Neural cell (in vitro differentiated cells): ENCODE results near the gene TTLL5. TPM values are rescaled to one million over a fixed set of nuclear protein-coding genes. Genes with fewer than 3 reads are reported as not detected.
"Not testable (repeated sequence)": the region's sequence is repeated elsewhere in the genome, so short reads cannot be mapped to it uniquely, and the experiment has no call there.

Experiments used
- H2AFZ ChIP-seq: fragments of 200-600, 300-800 bp; sonication (generic), shearing (Covaris generic); 2 replicates; pipeline ENCODE4 v1.6.0; 2014; ENCODE audit warnings: low read depth, mild to moderate bottlenecking, antibody characterized with exemption, low read length, moderate library complexity
- H3F3A ChIP-seq: fragments of 200-600 bp; shearing (Covaris generic); 2 replicates; pipeline ENCODE4 v1.6.1; 2016; ENCODE audit warnings: mild to moderate bottlenecking, moderate library complexity, mixed read lengths, antibody characterized with exemption, low read length; ENCODE audit not compliant: insufficient read depth, poor library complexity, severe bottlenecking
- H3K27ac ChIP-seq: fragments of 200-600, 300-800 bp; sonication (generic), shearing (Covaris generic); 2 replicates; pipeline ENCODE4 v1.5.1; 2014; ENCODE audit warnings: mild to moderate bottlenecking, low read length, moderate library complexity
- H3K27me3 ChIP-seq: fragments of 300-800, 200-600 bp; sonication (generic), shearing (Covaris generic); 2 replicates; pipeline ENCODE4 v1.6.0; 2014; ENCODE audit warnings: mild to moderate bottlenecking, low read depth, low read length, moderate library complexity; ENCODE audit not compliant: insufficient read depth
- H3K36me3 ChIP-seq: fragments of 300-800, 200-600 bp; sonication (generic), shearing (Covaris generic); 2 replicates; pipeline ENCODE4 v1.5.1; 2014; ENCODE audit warnings: mild to moderate bottlenecking, antibody characterized with exemption, low read length, moderate library complexity; ENCODE audit not compliant: insufficient read depth
- H3K4me2 ChIP-seq: fragments of 300-800, 200-600 bp; sonication (generic), shearing (Covaris generic); 2 replicates; pipeline ENCODE4 v1.6.0; 2014; ENCODE audit warnings: mild to moderate bottlenecking, low read length
- H3K4me3 ChIP-seq: fragments of 300-800, 200-600 bp; sonication (generic), shearing (Covaris generic); 2 replicates; pipeline ENCODE4 v1.5.1; 2014; ENCODE audit warnings: mild to moderate bottlenecking, low read length, moderate library complexity
- H3K79me2 ChIP-seq: fragments of 200-600 bp; shearing (Covaris generic); replicated peaks from 2 replicates; pipeline ENCODE4 v1.6.0; 2014; ENCODE audit warnings: mild to moderate bottlenecking, low read length, moderate library complexity; ENCODE audit not compliant: insufficient read depth
- H3K9ac ChIP-seq: fragments of 300-800, 200-600 bp; sonication (generic), shearing (Covaris generic); 2 replicates; pipeline ENCODE4 v1.6.1; 2016; ENCODE audit warnings: mild to moderate bottlenecking, low read length, mixed read lengths
- H3K9me2 ChIP-seq: fragments of 200-600 bp; shearing (Covaris generic); 2 replicates; pipeline ENCODE4 v1.6.1; 2016; ENCODE audit warnings: mild to moderate bottlenecking, low read length, mixed read lengths; ENCODE audit not compliant: insufficient read depth
- H3K9me3 ChIP-seq: fragments of 200-600, 300-800 bp; sonication (generic), shearing (Covaris generic); 2 replicates; pipeline ENCODE4 v1.6.1; 2016; ENCODE audit warnings: mild to moderate bottlenecking, mixed run types, low read length, moderate library complexity, mixed read lengths
- H4K20me1 ChIP-seq: fragments of 200-600 bp; shearing (Covaris generic); 2 replicates; pipeline ENCODE4 v1.6.1; 2016; ENCODE audit warnings: mild to moderate bottlenecking, mixed run types; ENCODE audit not compliant: insufficient read depth
- MXI1 ChIP-seq: fragments of 450-650 bp; conservative IDR thresholded peaks from 2 replicates; pipeline ENCODE4 v1.6.1; 2014; ENCODE audit warnings: antibody characterized with exemption, mild to moderate bottlenecking; ENCODE audit not compliant: poor library complexity, severe bottlenecking
- POLR2AphosphoS5 ChIP-seq: IDR thresholded peaks from 2 replicates; pipeline ENCODE4 v1.6.1; 2012
- RAD21 ChIP-seq: fragments of 450-650 bp; conservative IDR thresholded peaks from 2 replicates; pipeline ENCODE4 v1.6.1; 2014; ENCODE audit warnings: antibody characterized with exemption, mild to moderate bottlenecking, moderate library complexity
- SMC3 ChIP-seq: fragments of 450-650 bp; conservative IDR thresholded peaks from 2 replicates; pipeline ENCODE4 v1.6.1; 2014; ENCODE audit warnings: antibody characterized with exemption, mild to moderate bottlenecking, moderate library complexity; ENCODE audit not compliant: poor library complexity
- polyA plus RNA-seq: library from polyadenylated mRNA; depleted of rRNA; stranded (reverse); fragments of >200 nt; gene quantifications from 2 replicates; pipeline ENCODE4 v1.2.3, GENCODE V29; 2014
- TF ChIP-seq, protein P1 (sequence below): IDR thresholded peaks from 2 replicates; pipeline ENCODE4 v1.6.1; 2012; ENCODE audit warnings: borderline replicate concordance
- TF ChIP-seq, protein P2 (sequence below): fragments of 450-650 bp; IDR thresholded peaks from 2 replicates; pipeline ENCODE4 v1.5.1; 2014; ENCODE audit warnings: antibody characterized with exemption, mild to moderate bottlenecking, moderate library complexity; ENCODE audit not compliant: poor library complexity, severe bottlenecking

The TTLL5 gene
- polyA plus RNA-seq, 1 donor from 2014 or later: 8.2 TPM

DNA sequence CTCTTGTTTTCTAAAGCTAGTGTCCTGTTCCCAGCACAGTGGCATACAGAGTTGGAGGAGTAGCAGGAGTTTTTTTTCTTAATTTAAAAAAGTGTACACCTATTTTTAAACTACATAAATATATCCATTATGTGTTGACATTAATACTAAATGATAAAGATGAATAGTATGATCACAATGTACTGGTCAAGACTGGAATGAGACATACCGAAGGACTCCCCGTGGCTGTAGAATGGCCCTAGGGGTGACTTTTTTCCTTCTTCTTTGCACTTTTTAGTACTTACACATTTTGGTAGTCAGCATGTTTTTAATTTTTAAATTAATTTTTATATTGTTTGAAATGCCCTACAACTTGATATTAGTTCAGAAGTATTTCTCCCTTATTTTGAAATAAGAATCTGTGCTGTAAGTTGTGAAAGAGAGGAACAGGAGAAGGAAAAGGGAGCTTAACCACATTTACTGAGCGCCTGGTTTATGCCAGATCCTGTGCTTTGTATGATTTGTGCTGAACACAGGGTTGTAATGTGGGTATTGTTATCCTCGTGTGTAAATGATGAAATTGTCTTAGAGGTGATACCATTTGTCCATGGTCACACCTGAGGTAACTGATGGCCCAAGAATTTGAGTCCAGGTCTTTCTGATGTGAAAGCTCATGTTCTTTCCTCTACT is 184.2 kb downstream of the TTLL5 start:
- Histone ChIP-seq H3K79me2 (no peaks in the 10 kb centered on the region), H3K27ac (no peak overlapping the region), H3K9me2 (no peaks in the 10 kb centered on the region), H3K9me3 (no peaks in the 10 kb centered on the region), H3F3A (no peaks in the 10 kb centered on the region), H3K4me3 (no peak overlapping the region), H3K36me3 (no peaks in the 10 kb centered on the region), H2AFZ (no peak overlapping the region), H3K4me2 (no peak overlapping the region), H4K20me1 (no peaks in the 10 kb centered on the region), H3K9ac (no peak overlapping the region), H3K27me3 (no peaks in the 10 kb centered on the region)
- TF ChIP-seq, protein P1, sequence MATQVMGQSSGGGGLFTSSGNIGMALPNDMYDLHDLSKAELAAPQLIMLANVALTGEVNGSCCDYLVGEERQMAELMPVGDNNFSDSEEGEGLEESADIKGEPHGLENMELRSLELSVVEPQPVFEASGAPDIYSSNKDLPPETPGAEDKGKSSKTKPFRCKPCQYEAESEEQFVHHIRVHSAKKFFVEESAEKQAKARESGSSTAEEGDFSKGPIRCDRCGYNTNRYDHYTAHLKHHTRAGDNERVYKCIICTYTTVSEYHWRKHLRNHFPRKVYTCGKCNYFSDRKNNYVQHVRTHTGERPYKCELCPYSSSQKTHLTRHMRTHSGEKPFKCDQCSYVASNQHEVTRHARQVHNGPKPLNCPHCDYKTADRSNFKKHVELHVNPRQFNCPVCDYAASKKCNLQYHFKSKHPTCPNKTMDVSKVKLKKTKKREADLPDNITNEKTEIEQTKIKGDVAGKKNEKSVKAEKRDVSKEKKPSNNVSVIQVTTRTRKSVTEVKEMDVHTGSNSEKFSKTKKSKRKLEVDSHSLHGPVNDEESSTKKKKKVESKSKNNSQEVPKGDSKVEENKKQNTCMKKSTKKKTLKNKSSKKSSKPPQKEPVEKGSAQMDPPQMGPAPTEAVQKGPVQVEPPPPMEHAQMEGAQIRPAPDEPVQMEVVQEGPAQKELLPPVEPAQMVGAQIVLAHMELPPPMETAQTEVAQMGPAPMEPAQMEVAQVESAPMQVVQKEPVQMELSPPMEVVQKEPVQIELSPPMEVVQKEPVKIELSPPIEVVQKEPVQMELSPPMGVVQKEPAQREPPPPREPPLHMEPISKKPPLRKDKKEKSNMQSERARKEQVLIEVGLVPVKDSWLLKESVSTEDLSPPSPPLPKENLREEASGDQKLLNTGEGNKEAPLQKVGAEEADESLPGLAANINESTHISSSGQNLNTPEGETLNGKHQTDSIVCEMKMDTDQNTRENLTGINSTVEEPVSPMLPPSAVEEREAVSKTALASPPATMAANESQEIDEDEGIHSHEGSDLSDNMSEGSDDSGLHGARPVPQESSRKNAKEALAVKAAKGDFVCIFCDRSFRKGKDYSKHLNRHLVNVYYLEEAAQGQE: no peak
- TF ChIP-seq POLR2AphosphoS5 (no peak), MXI1 (no peak), RAD21 (no peak)

DNA sequence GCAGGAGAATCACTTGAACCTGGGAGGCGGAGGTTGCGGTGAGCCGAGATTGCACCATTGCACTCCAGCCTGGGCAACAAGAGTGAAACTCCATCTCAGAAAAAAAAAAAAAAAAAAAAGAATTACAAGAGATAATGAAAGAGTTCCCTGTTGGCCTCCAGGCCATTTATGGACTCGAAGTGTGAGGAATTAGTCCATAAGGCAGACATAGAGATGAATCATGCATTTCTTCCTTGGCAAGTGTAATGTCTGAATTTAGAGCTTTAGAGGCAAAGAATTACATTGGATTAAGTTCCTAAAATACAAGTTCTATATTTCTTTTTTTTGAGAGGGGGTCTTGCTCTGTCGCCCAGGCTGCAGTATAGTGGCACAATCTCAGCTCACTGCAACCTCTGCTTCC is 185.6 kb downstream of the TTLL5 start:
- not testable (repeated sequence) for H3K9me2 ChIP-seq, H3F3A ChIP-seq, H3K9me3 ChIP-seq, H3K27me3 ChIP-seq, H2AFZ ChIP-seq, H4K20me1 ChIP-seq, H3K4me2 ChIP-seq, H3K4me3 ChIP-seq, H3K27ac ChIP-seq, H3K79me2 ChIP-seq, H3K36me3 ChIP-seq, H3K9ac ChIP-seq

DNA sequence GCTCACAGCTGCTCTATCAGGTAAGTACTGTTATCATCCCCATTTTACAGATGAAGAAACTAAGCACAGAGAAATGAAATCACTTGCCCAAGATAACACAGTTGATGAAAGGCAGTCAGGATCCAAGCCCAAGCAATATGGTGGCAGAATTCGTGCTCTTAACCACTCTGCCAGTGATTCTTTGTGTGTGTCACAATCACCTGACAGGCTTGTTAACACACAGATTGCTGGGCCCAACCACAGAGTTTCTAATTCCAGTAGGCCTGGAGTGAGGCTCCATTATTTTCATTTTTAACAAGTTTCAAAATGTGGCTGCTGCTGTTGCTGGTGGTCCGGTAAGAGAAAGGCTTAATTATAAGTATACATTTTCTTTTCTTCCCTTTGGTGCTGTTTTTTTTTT is 186.5 kb downstream of the TTLL5 start:
- H3K9me2 ChIP-seq: no peaks in the 10 kb centered on the region
- no peaks in the 10 kb centered on the region for H4K20me1 ChIP-seq
- no peak overlapping the region for H3K4me3 ChIP-seq
- TF ChIP-seq MXI1: no peak
- TF ChIP-seq RAD21: no peak
- no peak for TF ChIP-seq POLR2AphosphoS5
- no peak for TF ChIP-seq SMC3
- TF ChIP-seq, protein P2, sequence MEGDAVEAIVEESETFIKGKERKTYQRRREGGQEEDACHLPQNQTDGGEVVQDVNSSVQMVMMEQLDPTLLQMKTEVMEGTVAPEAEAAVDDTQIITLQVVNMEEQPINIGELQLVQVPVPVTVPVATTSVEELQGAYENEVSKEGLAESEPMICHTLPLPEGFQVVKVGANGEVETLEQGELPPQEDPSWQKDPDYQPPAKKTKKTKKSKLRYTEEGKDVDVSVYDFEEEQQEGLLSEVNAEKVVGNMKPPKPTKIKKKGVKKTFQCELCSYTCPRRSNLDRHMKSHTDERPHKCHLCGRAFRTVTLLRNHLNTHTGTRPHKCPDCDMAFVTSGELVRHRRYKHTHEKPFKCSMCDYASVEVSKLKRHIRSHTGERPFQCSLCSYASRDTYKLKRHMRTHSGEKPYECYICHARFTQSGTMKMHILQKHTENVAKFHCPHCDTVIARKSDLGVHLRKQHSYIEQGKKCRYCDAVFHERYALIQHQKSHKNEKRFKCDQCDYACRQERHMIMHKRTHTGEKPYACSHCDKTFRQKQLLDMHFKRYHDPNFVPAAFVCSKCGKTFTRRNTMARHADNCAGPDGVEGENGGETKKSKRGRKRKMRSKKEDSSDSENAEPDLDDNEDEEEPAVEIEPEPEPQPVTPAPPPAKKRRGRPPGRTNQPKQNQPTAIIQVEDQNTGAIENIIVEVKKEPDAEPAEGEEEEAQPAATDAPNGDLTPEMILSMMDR: no peak
- no peaks in the 10 kb centered on the region for H3K36me3 ChIP-seq
- H3K9ac ChIP-seq: no peak overlapping the region
- no peak overlapping the region for H2AFZ ChIP-seq
- no peaks in the 10 kb centered on the region for H3K79me2 ChIP-seq
- H3K4me2 ChIP-seq: no peak overlapping the region
- H3K9me3 ChIP-seq: no peaks in the 10 kb centered on the region
- H3F3A ChIP-seq: no peaks in the 10 kb centered on the region
- no peaks in the 10 kb centered on the region for H3K27me3 ChIP-seq
- no peak overlapping the region for H3K27ac ChIP-seq
